KG1 (cell line): ENCODE results near the gene MMP19.

Experiments used
- DNase-seq: peaks from one replicate; lab custom pipeline; 2025; lab: John Stamatoyannopoulos, UW

Gene MMP19

DNA sequence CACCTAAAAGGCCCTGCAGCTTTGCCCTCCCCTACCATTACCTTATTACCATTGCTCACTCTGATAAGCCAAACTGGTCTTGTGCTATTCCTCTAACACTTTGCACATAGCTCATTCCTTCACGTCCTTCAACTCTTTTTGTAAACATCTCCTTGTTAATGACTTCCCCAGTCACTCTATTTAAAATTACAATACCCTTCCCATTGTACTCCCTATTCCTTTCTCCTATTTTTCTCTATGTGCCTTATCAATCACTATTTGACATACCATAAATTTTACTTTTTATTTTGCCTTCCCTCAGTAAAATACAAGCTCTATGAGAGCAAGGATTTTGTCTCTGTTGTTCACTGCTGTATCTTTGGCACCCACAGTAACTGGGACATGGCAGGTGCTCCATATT, 30.6 kb downstream of the MMP19 start:
- no peak for DNase-seq

DNA sequence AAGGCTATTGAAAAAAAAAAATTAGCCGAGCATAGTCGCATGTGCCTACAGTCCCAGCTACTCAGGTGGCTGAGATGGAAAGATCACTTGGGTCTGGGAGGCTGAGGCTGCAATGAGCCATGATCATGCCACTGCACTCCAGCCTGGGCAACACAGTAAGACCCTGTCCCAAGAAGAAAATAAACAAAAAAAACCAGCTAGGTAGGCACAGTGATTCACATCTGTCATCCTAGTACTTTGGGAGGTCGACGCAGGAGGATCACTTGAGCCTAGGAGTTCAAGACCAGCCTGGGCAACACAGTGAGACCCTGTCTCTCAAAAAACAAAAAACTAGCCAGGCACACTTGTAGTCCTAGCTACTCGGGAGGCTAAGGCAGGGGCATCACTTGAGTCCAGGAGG, 33.5 kb downstream of the MMP19 start:
- DNase-seq: no peak

DNA sequence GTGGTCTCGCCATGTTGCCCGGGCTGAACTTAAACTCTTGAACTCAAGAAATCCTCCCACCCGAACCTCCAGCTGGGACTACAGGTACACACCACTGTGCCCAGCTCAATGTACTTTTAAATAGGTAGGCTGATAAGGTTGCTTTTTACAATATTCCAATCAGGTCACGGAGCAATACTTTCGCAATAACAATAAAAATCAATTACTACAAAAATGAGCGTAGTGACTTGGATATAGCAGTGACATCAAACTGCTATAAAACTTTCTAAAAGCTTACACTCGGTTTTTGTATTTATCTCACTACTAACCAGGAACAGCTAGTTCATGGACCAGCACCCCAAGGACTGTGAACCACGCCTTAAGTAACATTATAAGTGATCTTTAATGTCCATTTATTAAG, 35.8 kb downstream of the MMP19 start:
- no peak for DNase-seq

DNA sequence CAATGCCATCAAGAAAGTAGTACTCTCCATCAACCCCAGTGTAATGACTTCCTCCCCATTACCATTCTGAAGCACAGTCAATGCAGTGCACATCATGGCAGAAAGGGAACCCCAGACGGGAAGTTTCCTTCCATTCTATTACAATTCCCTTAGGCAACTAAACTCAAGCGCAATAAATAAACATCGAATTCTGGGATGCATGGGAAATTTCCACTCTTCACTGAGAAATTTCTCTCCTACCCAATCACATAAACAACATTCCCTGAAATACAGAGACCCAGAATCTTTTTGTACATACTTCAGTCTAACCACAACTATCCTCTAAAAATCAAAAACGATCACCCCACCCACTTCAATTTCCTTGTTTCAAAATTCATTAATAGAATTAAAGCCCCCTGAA, 45.2 kb downstream of the MMP19 start:
- DNase-seq: no peak

DNA sequence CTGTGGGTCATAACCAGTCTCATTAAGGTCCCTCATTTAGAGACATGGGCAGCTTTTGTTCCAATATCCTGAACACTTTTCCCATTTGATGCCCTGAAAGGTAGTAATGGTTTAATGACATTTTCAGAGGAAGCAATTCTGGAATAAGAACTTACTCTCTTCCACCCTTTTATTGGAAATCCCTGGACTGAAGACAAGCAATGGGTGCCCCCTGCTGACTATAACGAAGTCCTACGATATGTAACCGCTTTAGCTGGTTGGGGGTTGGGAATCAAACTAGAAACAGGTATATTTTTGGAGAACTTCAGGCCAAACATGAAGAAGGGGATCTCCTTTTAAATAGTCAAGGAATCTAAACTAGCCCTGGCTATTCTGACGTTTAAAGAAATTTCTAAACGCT, 45.7 kb downstream of the MMP19 start:
- DNase-seq: no peak

DNA sequence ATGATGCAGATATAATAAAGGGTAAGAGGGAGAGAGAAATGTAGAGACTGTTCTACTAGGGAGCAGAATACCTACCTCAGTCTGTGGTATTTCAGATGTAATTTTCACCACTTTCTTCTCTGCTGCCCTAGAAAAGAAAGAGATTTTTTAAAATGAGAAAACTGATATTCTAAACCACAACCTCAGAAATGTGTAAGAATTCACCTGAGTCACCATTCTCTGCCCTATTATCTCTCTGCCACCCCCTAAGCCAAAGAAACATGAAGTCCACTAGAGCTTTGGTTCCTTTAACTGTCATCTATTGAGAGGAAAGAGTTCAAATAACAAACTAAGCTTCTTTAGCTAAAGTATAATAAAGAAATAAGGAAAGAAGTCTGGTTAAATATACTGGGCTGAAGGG, 46.8 kb downstream of the MMP19 start:
- DNase-seq: no peak

DNA sequence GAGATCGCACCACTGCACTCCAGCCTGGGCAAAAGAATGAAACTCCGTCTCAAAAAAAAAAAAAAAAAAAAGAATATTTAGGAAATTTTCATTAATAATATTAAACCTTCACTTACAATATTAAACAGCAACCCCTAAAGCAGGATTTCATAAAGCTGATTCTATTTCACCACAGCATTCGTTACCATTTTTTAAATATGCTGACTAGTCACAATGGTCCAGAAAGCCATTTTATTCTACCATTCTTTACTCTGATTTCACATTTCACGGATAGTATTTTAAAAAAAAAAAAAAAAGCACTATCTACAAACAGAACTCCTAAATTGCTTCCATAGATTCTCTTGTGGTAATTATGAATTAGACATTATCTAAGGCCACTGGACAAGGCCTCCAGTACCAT, 52.8 kb downstream of the MMP19 start:
- no peak for DNase-seq

DNA sequence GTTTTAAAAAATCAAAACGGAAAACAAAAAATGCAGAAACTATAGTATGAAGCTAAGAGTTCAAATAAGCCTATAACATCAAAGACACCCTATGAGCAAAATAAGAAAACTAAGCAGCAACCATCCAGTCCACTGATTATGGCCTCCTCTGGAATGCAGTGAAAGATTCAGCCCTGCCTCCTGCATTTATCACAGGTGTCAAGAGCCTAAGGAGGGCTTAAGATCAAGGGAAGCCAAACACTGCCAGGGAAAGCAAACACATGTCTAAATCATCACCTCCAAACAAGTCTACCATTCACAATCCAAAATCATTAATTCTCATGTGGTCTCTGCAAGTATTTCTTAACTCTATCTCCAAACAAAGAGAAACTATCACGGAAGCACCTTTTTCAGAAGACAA, 53.6 kb downstream of the MMP19 start:
- no peak for DNase-seq

DNA sequence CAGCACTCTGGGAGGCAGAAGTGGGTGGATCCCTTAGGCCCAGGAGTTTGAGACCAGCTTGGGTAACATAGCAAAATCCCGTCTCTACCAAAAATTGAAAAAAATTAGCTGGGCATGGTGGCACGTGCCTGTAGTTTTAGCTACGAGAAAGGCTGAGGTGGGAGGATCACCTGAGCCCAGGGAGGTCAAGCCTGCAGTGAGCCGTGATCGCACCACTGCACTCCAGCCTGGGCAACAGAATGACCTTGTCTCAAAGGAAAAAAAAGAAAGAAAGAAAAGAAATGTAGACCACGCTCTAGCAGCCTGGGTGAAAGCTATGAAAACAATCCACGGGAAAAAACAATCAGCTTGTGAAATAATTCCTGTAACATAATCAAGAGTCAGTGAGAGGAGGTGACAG, 54.2 kb downstream of the MMP19 start:
- no peak for DNase-seq
